NCI-H1436 treated with DMSO at 0.1 percent for 48 hours (cell line): ENCODE results near the gene TLE3.

Source experiments
- DNase-seq: peaks from one replicate; lab custom pipeline; 2025; lab: John Stamatoyannopoulos, UW

Gene TLE3

DNA sequence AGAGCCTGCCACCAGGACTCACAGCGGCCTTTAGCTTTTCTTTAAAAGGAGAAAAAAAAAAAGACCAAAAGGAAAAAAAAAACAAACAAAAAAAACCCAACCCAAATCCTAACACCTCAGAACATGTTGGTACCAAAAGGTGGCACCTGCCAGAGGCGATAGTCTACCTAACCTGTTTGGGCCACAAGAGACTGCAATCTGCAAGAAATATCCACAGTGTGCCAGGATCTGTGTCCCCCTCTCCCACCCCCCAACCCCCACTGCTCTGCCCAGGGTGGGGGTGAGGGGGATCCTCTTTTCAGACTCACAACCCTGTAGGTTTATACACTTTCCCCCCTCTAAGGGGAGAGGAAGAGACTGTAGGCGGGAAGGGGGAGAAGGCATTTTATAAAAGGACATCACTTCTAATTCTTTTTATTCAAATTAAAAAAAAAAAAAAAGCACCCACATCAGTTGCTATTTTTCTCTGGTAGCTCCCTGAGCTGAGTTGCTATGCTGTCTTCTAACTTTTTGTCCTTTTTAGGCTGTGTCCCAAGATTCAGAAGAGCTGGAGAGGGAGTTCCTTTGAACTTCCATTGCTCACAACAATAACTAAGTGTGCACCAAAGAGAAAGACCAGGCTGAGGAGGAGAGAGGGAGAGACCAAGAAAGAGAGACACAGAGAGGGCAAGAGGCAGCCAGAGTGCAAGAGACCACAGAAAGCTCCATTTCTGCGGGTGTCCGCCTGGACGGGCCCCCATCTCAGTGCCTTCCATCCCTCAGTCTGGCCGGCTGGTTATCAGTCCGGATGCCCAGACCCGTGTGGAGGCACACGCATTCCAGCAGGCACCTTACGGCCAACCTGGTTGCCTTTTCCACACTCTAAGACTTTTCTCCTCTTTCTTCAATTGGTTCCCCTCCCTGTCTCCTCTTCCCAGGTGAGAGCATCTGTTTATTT is 48.9 kb downstream of the TLE3 start:
- no peak for DNase-seq

DNA sequence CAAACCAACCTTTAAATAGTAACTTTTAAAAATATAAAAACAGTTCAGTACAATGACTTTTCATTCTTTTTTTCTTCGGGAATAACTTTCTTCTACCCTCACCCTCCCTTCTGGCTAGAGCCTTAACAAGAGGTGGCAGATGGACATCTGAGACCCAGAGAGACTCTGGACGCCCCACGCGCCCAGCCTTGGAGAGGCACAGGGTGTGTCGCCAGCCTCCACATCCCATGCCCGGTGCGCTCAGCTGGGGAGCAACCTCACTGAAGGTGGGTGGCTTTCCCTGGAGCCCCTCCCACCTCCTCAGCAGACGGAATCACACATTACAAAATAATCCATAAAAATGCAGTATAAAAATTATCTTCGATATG is 49.5 kb downstream of the TLE3 start:
- no peak for DNase-seq

DNA sequence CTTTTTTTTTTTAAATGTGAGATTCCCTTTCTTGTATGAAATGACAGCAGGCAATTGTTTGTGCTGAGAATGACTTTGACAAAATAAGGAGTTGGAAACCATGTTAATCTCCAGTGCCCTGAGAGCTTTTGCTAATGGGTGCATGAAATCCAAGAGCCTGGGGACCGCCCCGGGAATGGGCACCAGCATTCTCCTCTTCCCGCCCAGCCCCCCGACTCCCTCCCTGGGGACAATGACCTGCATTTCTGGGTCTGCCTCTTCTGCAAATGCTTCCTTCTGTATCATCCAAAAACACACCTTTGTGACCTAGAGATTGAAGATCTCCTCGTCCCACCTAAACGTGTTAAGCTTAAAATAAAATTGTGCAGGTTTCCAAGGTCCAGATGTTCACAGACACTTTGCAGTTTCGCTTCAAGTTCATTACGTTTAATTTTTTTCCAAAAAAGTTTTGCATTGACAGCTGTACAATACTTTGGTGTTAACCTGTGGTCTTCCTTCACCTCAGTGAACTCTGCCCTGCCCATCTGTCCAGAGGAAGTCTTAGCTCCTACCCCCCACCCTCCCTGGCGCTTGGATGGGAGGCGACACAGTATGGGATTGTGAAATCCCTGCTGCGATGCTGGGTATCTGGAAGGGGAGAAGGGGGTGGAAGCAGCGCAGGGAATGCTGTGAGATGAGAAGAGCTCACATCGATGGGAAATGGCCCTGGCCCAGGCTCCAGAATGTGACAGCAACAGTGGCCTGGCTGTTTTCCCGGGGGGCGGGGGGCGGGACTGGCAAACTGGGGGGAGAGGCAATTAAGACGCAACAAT is 50.1 kb downstream of the TLE3 start:
- no peak for DNase-seq

DNA sequence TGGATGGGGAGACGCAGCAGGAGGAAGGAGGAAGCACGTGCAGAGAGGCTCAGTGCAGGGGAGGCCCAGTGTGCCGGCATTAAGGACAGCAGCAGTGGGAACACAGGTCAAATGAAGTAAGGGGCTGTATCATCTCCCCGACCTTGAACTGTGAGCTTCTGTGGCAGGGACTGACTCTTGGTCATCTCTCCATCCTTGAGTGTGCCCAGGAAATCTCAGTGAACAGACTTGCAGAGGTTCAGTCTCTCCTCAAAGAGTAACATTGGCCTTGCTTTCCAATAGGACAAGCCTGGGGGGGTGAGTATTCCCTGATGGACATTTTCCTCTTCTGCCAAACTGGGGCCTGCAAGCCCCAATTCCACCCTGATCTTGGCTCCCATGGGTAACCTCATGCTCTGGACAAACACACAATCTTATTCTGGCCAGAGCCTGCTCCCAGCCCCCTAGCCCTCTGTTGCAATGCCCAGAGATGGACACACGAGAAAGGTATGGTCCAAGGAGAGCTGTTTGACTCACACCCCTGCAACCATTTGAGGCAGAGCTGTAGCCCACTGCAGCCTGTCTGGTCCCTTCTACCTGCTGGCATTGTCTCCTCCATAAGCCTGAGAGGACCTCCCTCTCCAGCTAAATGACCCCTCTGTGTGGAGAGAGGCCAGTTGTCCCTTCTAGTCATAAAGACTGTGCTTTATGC is 50.9 kb downstream of the TLE3 start:
- no peak for DNase-seq

DNA sequence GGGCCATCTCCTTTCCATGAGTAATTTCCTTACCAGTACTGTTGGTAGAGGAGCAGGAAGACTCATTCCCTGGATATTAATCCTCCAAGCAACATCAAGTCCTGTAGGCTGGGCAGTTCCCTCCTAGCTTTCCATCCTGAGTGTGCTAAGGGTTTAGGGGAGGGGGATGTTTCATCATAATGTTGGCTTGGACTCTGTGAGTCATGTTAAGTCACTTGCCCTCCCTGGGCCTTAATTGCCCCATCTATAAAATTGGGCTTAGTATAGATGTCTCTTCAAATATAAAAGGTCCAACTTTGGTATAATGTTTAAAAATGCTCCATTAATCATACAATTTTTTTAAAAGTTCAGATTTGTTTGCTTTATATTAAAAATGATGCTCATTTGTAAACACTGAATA is 52.7 kb downstream of the TLE3 start:
- no peak for DNase-seq

DNA sequence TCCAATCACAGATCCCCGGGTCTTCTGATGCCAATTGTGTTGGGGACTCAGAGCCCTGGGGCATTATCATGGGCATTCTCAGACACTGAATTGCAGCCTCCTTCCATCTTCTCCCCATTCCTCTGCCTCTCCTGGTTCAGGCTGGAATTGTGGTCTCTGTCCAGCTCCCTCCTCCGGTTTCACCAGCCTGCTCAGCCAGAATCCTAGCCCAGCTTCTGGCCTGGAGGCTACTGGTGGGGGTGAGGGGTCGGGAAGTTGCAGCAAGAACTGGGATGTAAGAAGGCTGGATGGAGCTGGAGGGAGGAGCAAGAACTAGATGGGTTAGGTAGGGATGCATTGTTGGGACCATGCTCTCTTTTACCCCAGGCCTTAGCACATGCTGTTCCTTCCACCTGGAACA is 53.5 kb downstream of the TLE3 start:
- no peak for DNase-seq

DNA sequence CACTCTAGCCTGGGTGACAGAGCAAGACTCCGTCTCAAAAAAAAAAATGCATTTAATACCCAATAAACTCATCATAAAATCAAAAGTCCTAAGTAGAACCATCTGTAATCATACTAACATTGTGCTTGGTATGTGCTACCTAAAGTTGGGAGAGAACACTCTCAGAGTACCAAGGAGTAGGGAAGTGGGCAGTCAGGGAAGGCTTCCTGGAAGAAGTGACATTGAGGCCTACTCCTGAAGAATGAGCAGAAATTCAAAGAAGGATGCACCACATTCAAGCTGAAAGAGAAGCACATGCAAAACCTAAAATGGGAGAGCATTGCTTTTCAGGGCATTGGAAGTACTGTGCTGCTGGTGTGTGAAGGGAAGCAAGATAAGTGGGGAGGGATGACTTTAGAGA is 54.1 kb downstream of the TLE3 start:
- no peak for DNase-seq

DNA sequence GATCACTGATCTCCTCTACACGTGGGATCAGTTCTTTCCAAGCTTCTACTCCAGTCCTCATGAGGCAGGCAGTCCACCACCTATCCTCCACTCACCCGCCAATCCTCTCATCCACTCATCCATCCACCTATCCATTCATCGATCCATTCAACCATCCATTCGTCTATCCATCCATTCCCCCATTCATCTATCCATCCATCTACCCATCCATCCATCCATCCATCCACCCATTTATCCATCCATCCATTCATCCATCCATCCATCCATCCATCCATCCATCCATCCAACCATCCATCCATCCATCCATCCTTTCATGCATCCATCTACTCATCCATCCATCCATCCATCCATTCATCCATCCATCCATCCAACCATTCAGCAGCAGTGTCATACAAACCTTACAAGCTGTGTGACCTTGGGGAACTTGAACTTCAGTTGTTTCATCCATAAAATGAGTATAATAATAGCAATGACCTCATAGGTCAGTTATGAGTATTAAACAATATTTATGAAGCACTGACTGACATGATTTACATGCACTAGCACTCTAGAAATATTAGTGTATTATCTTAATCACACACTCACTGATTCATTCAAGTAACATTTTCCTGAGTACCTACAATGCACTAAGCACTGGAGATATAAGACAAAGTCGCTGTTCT is 55.0 kb downstream of the TLE3 start:
- no peak for DNase-seq

DNA sequence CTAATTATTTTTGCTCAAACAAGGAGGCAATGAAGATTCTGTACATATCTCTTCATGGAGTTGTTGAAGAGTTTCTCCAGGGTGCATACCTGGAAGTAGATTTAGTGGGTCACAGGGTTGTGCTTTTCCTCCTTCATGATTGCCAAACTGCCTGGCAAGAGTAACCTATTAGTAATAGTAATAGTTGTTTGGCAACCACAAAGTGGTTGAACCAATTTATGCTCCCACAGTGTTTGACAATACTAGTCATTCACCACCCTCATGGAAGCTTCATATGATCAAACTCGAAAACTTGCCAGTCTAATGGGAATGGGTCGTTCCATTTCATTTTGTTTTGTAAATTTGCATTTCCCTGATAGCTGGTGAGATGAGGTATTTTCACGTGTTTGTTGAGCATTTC is 57.8 kb downstream of the TLE3 start:
- no peak for DNase-seq

DNA sequence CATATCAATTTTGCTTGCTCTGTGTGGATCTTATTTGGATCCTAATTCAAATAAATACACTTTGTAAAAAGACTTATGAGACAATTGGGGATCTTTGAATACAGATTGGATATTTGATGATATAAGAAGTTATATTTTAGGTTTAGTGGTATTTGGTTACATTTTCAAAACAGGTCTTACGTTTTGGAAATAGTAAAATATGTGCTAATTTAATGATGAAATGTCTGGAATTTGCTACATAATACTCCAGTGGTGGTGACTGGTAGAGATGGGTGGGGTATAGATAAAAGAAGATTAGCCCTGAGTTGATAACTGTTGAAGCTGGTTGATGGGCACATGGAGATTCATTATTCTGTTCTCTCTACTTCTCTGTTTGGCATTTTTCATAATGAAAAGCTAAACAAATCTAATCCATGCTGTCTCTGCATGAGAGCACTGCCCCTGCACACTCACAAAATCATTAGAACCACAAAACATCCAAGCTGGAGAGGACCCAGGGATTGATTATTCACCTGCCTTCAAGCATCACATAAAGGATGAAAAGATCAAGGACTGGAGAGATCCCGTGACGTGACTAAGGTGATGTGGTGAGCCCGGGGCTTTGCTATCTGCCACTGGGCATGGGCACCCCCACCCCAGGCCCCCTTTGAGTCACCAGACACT is 58.9 kb downstream of the TLE3 start:
- no peak for DNase-seq

DNA sequence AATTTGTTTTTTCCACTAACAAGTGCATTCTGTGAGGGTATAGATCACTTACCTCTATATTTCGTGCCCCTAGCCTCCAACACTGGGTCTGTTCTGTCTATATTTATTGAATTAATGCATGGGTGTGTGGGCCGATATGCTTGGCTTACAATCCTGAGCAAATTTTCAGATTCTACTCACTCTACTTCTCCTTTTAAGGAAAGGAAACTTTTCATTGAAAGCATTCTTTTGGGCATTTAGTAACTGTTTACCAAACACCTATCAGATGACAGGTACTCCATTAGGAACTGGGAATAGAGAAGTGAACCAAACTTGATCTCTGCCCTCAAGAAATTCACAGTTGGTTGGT is 60.5 kb downstream of the TLE3 start:
- DNase-seq = no peak

DNA sequence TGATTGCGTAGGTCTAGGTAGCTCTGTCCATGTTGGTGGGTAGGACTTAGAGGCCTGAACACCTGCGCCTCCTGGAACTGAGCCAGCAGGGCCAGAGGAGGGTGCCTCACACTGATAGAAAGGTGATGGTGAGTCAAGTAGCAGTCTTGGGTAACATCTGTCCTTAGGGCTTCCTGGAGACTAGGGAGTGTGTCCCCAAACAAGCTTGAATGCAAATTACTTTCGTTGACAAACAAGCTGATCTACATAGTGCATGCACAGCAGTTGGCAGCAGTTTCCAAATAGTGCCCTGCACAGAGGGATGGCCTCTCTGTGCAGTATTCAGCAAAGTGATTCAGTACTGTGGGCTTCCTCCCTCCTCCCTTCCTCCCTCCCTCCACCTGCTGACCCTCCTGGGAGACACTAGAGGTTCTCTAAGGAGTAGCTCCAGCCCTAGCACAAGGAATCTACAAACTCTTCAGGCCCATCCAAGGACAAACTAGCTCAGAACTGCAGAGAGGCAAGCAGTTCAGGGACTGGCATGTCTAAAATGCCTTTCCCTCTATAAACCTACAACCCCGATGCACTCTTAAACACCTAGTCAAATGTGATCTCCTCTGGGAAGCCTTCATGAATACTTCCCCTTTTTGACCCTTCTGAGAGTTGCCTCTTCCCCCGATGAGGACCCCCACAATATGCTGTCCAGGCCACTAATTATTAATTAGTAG is 61.0 kb downstream of the TLE3 start:
- DNase-seq = no peak

DNA sequence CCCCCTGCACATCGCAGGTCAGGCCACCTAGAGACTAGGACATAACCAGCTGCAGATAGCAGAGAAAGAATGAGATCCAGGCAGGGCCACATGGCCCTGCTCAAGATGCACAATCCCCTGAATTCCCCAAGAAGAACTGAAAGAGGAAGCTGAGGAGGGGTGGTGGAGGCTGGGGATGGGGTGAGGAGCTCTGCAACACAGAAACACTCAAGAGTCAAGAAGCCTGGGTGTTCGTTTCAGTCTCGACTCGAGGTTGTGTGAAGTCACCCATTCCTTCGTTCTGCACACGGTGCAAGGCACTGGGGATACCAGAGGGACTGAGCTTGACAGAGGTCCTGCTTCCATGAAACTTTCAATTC is 62.0 kb downstream of the TLE3 start:
- DNase-seq = no peak

DNA sequence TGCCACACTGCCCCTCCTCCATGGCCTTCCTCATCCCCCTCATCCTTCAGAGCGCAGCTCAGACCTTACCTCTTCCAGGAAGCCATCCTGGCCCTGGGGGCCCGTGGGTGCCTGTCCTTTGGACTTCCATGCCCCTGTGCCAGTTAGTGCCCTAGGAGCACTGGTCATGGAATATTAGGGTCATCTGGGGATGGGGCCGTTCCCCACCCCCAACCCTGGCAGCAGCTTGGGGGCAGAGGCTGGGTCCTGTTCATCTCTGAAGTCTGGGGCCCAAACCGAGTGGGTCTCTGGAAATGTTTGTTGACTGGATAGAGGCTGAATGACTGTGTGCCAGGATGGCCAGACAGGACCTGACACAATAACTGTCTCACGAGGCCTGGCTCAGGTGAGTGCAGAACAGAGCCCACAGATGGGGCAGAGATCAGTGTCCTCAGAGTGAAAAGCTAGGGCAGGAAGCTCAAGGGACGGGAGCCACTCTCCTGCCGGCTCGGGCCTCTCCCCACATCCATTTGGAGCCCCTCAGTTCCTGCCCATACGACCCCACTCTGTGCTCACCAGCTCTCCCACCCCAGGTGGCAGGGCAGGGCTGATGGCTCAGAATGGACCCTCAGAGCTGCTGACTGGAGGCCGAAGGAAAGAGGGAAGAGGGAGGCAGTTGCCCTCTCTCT is 62.5 kb downstream of the TLE3 start:
- no peak for DNase-seq

DNA sequence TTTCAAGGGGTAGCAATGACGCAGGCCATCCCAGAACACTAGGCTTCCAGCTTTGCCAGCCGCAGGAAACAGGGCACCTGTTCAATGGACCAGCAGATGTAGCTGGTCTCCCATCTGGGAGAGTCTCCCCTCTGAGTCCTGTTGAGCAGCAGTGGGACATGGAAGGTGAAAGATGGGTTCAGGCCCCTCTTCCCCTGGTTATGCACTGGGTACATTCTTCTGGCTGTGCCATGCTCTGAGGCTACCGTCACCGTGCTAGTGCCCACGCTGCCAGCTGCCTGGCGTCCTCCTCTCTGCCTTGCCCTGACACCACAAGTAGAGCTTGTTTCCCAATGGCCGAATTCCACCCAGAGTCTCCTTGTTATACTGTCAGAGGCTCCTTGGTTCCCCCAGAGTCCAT is 63.1 kb downstream of the TLE3 start:
- DNase-seq = no peak

DNA sequence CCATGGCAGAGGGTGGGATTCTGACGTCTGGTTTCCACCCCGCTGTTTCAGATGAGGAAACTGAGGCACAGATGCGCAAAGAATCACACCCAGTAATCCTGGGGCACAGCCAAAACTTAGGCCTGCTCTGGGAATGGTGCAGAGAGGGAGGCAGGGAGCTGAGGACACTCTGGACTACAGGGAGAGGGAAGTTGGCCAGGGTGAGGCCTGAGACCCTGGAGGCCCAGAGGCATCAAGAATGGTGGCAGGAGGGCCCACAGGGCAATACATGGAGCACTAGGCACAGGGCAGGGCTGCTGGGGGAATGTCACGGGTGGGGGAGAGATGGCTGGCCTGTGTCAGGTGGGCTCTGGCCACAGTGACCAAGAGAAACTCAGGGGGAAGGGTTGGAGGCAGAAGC is 63.6 kb downstream of the TLE3 start:
- no peak for DNase-seq

DNA sequence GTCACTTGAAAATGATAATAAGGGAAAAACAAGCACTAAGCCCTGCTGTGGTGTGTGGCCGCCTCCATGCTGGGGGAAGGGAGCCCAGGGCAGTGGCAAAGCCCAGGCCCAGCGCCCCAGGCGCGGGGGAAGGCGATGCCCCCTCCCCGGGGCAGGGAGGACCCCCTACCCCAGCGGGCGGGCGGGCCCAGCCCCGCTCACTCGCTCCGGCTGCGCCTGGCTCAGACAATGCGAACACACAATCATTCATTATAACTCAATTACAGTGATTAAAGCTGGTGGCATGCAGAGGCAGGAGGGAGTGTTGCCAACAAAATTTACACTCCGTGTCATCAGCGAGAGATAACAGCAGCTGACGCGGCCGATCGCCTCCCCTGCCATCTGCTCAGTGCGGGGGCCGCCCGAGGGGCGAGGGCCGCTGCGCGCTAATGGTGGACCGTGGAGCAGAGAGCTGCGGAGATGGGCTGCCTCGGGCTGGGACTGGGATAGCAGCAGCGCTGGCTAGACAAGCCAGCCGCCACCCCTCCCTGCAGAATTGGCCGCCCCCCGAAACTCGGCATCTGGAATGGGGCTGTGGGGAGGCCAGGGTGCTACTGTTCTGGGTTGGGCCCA is 64.1 kb downstream of the TLE3 start:
- DNase-seq = peak; percentile 32

DNA sequence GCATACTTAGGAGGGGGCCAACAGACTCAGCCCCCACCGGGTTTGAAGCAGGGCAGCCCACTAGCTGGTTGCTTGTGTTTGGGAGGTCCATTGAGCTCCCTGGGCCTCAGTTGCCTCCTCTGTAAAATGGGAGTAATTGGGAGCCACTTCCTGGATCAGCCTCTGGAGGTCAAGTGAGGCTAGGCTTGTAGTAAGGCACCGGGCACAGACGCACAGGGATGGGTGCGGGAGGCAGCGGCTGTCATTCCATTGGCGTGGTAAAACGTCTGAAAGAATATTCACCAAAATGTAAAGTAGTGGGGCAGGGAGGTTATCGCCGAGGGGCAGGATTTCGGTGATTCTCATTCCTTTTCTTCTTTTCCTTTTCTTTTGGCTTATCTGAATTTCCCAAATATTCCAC is 64.6 kb downstream of the TLE3 start:
- no peak for DNase-seq

DNA sequence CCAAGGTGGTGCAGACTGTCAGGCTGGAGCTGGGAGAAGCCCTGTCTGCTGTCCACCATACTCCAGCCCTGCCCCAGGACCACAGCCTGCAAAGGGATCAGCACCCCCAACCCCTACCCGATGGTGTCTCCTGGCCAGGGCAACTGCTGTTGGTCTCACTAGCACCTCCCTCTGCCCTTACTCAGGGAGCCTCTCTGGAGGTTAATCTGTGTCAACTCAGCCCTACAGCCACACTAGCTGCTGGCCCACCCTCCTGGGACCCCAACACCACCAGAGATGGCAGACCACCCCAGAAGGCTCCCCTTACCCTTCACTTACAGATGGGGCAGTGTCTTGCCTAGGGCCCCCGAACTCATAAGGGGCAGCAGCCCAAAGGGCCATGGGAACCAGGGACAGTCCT is 65.2 kb downstream of the TLE3 start:
- no peak for DNase-seq

DNA sequence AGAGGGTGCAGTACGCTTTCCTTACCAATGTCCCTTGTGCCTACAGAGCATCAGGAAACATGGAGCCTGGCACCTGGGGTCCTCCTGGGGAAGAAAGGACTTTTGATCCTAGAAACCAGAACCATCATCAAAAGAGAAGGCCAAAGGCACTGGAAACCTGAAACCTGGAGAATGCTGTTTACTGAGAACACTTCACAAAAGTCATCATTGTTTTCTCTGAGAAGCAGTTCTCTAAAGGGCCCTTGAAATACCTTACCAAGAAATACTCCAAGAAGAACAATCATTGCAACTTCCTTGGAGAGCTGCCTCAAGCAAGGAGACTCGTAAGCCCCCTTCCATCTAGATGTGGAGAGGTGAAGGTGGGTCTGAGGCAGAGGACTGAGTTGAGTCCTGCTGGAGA is 66.0 kb downstream of the TLE3 start:
- DNase-seq = no peak
